ENCODE results near the gene LRFN3. TPM values are rescaled to one million over a fixed set of nuclear protein-coding genes. Genes with fewer than 3 reads are reported as not detected.

The LRFN3 gene
- total and polyA plus RNA-seq, 2 of the 4 experiments (the other 2 are of a cell fraction), result 0.36 to 4.8 TPM

DNA sequence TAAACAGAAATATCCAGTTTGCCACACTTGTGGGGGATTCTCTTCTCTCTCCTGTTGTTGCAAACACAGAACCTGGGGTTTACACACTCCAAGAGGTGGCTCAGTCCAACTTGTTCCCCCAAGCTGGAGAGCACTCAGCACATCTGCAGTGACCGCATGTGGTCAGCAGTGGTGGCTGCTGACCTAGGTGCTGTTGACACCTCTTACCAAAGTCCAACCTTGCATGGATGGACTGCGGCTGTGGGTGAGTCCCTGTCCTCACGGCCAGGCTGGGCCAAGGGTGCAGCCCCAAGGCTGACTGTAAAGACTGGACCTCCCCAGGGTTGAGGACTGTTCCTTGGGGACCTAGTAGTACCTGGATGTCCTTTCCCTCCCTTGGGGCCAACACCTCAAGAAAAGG is 6.1 kb downstream of the LRFN3 start:
- Histone ChIP-seq H2AK5ac (ENCODE audit: low read depth, low read length) (no peak overlapping the region), H3K36me3 (ENCODE audit: control insufficient read depth, insufficient read depth, low read length) (peaks cover 10% of the 10 kb centered on the region; the same call in 1 of the 2 replicates), H4K5ac (ENCODE audit: low read depth, low read length) (no peak overlapping the region), H4K91ac (ENCODE audit: insufficient read depth, low read depth, low read length) (no peak overlapping the region), H3K4ac (ENCODE audit: low read depth, low read length) (no peak overlapping the region), H2AFZ (replicated peaks; ENCODE audit: low read length, poor library complexity) (no peak overlapping the region), H3K27ac (ENCODE audit: insufficient read depth, low read length) (no peak overlapping the region), H3K14ac (replicated peaks; ENCODE audit: low read depth, low read length) (no peak overlapping the region), H3K56ac (ENCODE audit: extremely low read depth, insufficient read depth, low read length) (no peak overlapping the region), H3K9me1 (ENCODE audit: insufficient read depth, low read length) (peaks cover 14% of the 10 kb centered on the region), H2BK15ac (ENCODE audit: low read depth, low read length) (no peak overlapping the region), H3K23ac (ENCODE audit: low read depth, low read length) (no peak overlapping the region), H2AK9ac (replicated peaks; ENCODE audit: low read depth, low read length, poor library complexity) (peak overlapping the region; percentile 55), H2BK120ac (ENCODE audit: low read depth, low read length) (no peak overlapping the region), H3K4me1 (ENCODE audit: control insufficient read depth, insufficient read depth, low read length) (peaks cover 4% of the 10 kb centered on the region), H4K20me1 (ENCODE audit: insufficient read depth, low read length) (peaks cover 21% of the 10 kb centered on the region), H3K27me3 (ENCODE audit: control insufficient read depth, insufficient read depth, low read length) (no peaks in the 10 kb centered on the region), H3K4me3 (ENCODE audit: insufficient read depth, low read depth, low read length) (no peak overlapping the region), H3K79me1 (ENCODE audit: low read depth in 1 of 2, low read length in 2 of 2) (peaks cover 3 to 17% of the 10 kb centered on the region in 2 experiments), H3K4me2 (ENCODE audit: low read depth, low read length) (no peak overlapping the region), H2BK20ac (ENCODE audit: low read depth, low read length) (no peak overlapping the region), H2BK5ac (ENCODE audit: low read depth, low read length, poor library complexity, severe bottlenecking) (no peak overlapping the region), H3K18ac (ENCODE audit: low read depth, low read length) (no peak overlapping the region), H3K9ac (ENCODE audit: low read depth, low read length) (no peak overlapping the region), H3K9me3 (ENCODE audit: control insufficient read depth, insufficient read depth, low read length) (no peaks in the 10 kb centered on the region), H4K8ac (ENCODE audit: low read depth in 2 of 2, low read length in 2 of 2) (no peak overlapping the region)
- in situ Hi-C loops (cut with MboI; ENCODE audit: low sequenced_read_pairs) (no loop called here), dilution Hi-C loops (cut with HindIII; ENCODE audit: low sequenced_read_pairs, unreplicated experiment) (no loop called here), intact Hi-C loops (cut with micrococcal nuclease) (no loop called here)
- BruUV-seq (replicated peaks), result no TSS peak
- ChIA-PET CTCF (no interaction called here), POLR2A (ENCODE audit: unreplicated experiment) (interaction anchor here (0.7 kb wide), 1 partner anchor 11 kb away, joined by 3 read pairs; no protein-coding TSS in a partner anchor)
- DNase-seq (no peak), ATAC-seq (ENCODE audit: low read depth) (no peak)
- 100% methylated on average over 2 of the region's 3 CpGs; no CpG with 5 or more reads in 1 of the 2 experiments for WGBS, 2 experiments (ENCODE audit: extremely low coverage in 2 of 2, insufficient read length in 1 of 2)
- no peak for TF ChIP-seq FOS (IDR thresholded peaks at IDR 0.05; ENCODE audit: low read depth, low read length)
- TF ChIP-seq SMC3 (IDR thresholded peaks at IDR 0.05; ENCODE audit: low read depth, low read length), result no peak
- no peak for TF ChIP-seq BHLHE40 (IDR thresholded peaks at IDR 0.05; ENCODE audit: low read depth, low read length)
- no peak for TF ChIP-seq MAFK (IDR thresholded peaks at IDR 0.05; ENCODE audit: low read depth, low read length)
- no peak for TF ChIP-seq NFE2L2 (IDR thresholded peaks at IDR 0.05; ENCODE audit: low read depth, low read length)
- no peak for TF ChIP-seq MAZ (IDR thresholded peaks at IDR 0.05; ENCODE audit: borderline replicate concordance, low read depth, low read length)
- TF ChIP-seq CHD1 (IDR thresholded peaks at IDR 0.05; ENCODE audit: low read depth, low read length), result no peak
- TF ChIP-seq USF2 (IDR thresholded peaks at IDR 0.05; ENCODE audit: low read depth, low read length), result no peak
- TF ChIP-seq RCOR1 (IDR thresholded peaks at IDR 0.05; ENCODE audit: insufficient replicate concordance, low read length), result no peak
- TF ChIP-seq, protein P1, sequence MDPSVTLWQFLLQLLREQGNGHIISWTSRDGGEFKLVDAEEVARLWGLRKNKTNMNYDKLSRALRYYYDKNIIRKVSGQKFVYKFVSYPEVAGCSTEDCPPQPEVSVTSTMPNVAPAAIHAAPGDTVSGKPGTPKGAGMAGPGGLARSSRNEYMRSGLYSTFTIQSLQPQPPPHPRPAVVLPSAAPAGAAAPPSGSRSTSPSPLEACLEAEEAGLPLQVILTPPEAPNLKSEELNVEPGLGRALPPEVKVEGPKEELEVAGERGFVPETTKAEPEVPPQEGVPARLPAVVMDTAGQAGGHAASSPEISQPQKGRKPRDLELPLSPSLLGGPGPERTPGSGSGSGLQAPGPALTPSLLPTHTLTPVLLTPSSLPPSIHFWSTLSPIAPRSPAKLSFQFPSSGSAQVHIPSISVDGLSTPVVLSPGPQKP (IDR thresholded peaks at IDR 0.05; ENCODE audit: borderline replicate concordance, low read depth, low read length), result no peak
- no peak for TF ChIP-seq CEBPB (IDR thresholded peaks at IDR 0.05; ENCODE audit: low read depth, low read length)
- TF ChIP-seq POLR2A (IDR thresholded peaks at IDR 0.05; ENCODE audit: low read depth, low read length), result no peak
